HEK293T (cell line): ENCODE data around the gene MPIG6B.

Experiments used
- FOXA1 ChIP-seq: fragments of 450-650 bp; IDR thresholded peaks from 2 replicates; pipeline ENCODE4 v1.6.1; 2016; ENCODE audit warnings: mild to moderate bottlenecking
- L3MBTL2 ChIP-seq: fragments of 450-650 bp; conservative IDR thresholded peaks from 2 replicates; pipeline ENCODE4 v1.6.1; 2016; ENCODE audit warnings: mild to moderate bottlenecking
- LEF1 ChIP-seq: fragments of 450-650 bp; IDR thresholded peaks from 2 replicates; pipeline ENCODE4 v1.6.1; 2017; ENCODE audit warnings: mild to moderate bottlenecking, borderline replicate concordance

DNA sequence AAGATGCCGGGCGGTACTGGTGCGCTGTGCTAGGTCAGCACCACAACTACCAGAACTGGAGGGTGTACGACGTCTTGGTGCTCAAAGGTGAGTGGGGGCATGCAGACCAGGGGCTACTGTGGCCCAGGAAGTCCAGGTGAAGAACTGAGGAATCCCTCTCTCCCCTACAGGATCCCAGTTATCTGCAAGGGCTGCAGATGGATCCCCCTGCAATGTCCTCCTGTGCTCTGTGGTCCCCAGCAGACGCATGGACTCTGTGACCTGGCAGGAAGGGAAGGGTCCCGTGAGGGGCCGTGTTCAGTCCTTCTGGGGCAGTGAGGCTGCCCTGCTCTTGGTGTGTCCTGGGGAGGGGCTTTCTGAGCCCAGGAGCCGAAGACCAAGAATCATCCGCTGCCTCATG, 15.5 kb upstream of the MPIG6B start:
- TF ChIP-seq L3MBTL2 = no peak
- TF ChIP-seq FOXA1 = no peak
- TF ChIP-seq LEF1 = no peak
